Epithelial cell of prostate (primary cell): ENCODE results near the gene FAM241B.

Experiments
- DNase-seq: peaks from one replicate; pipeline ENCODE4 v3.0.0-alpha.2; 2011; ENCODE audit warnings: low read depth, low spot score
- H3K27ac ChIP-seq: fragments of 450-650 bp; 2 replicates; pipeline ENCODE4 v1.5.1; 2017; ENCODE audit warnings: mild to moderate bottlenecking

Gene FAM241B

DNA sequence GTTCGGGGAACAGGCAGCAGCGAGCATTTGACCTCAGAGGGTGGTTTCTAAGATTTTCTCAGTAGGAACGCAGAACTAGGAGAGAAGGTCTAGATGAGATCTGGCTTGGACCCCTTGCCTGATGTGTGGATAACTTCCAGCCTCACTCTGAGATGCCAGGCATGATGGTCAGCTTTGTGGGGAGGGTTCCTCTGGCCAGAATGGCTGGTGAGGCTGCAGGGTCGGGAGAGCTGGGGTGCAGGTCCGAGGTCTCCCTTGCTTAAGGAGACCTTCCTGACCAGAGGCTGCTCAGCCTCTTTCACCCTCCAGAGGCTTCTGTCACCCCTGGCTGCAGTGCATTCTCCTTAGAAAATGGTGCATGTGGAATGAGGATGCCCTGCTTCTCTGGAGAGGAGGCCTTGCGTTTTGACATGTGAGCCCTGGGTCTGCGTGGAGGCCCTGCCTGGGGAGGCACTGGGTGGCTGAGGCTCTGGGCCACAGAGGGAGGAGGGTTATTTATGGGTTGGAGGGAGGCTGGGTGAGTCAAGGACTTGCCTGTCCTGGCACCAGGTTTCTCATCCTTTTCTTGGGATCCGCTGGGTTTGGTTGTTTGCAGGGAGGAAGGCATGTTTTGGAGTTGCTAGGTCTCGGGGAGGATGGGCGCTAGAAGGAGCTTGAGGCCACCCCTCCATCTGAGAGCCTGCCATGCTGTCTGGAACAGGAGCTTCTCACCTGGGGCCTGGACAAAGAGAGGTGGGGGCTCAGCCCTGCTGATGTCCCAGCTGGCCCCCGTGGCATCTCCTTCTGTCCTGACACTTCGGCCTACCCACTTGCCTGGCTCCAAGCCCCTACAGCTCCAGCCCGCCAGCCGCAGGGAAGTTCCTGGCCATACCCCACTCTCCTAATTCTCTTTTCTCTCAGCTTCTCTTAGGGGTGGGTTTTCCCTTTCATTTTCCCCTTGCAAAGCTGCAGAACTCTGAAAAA lies 3.9 kb downstream of the FAM241B start:
- no peak for DNase-seq
- no peak overlapping the region for H3K27ac ChIP-seq

DNA sequence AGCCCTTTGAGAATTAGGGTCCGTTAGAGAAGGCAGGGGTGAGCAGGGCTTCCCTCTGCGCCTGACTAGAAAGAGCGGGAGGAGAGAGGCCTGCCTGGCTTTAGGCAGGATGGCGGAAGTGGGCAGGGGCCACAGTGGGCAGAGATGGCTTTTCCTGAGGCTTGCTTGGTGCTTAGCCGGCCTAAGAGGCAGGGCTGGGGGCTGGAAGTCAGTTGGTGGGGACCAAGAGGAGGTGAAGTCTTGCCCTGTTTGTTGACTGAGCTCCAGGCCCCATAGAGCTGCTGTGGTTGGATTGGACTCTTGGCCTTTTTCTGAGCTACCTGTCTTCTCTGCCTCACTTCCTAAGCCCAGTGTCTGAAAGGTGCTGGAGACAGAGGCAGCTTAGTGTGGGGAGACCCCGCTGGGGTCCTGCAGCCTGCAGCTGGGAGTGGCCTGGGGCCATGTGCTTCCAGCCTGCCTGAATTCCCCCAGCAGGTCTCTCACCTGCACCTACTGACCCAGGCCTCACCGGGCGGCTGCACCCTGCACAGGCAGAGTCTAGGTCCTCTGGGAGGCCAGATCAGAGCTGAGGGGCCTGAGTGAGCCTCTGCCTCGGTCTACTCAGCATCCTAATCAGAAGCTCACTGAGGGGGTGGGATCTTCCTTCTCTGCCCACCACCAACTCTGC lies 4.8 kb downstream of the FAM241B start:
- DNase-seq: no peak
- H3K27ac ChIP-seq: no peak overlapping the region

DNA sequence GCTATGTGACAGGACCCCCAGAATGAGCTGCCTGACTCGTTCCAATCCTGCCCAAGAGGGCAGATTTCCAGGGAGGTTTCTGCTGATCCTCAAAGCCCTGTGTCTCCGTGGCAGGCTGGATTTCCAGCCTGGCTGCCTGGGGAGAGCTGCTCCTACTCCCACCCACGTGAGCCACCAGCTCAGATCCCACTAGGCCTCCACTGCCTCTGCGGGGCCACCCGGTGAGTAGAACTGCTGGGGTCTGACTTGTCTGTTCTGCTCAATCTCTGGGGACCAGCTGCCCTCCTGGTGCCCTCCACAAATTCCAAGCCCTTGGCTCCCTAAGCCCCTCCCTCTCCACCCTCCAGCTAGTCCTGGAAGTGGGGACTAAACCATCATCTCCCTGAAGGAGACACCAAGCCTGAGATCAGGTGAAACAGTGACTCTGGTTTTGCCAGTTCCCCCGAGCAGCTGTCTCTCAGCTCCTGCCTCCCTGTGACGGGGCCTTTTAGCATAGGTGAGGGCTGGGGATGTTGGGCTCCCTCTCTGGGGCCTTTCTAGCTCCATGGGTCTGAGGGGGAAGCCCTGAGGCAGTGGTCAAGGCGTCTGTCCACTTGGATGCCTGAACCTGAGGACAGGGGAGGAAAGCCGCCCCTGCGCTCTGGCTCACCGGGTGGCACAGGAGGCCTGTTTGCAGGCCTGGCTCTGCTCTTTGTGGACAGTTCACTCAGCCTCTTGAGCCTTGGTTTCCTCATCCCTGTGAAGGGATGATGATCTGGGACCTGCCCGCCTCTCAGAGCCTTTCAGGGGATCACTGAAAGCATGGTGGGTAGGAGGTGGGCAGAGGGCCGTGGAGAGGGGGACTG lies 5.6 kb downstream of the FAM241B start:
- DNase-seq: no peak
- H3K27ac ChIP-seq: no peak overlapping the region

DNA sequence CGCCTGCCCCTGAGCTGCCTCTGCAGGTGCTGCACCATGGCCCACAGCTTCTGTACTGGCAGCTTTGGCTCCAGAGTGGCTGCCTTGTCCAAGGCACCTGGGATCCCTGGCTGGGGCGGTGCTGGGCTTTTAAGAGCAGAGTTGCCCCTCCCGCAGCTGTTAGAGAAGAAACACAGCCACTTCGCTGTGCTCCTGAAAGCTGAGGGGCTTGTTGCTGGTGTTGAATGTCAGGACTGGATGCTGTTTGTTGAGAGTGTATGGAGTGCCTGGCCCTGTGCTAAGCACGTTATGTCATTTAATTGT lies 6.2 kb downstream of the FAM241B start:
- DNase-seq: no peak
- no peak overlapping the region for H3K27ac ChIP-seq

DNA sequence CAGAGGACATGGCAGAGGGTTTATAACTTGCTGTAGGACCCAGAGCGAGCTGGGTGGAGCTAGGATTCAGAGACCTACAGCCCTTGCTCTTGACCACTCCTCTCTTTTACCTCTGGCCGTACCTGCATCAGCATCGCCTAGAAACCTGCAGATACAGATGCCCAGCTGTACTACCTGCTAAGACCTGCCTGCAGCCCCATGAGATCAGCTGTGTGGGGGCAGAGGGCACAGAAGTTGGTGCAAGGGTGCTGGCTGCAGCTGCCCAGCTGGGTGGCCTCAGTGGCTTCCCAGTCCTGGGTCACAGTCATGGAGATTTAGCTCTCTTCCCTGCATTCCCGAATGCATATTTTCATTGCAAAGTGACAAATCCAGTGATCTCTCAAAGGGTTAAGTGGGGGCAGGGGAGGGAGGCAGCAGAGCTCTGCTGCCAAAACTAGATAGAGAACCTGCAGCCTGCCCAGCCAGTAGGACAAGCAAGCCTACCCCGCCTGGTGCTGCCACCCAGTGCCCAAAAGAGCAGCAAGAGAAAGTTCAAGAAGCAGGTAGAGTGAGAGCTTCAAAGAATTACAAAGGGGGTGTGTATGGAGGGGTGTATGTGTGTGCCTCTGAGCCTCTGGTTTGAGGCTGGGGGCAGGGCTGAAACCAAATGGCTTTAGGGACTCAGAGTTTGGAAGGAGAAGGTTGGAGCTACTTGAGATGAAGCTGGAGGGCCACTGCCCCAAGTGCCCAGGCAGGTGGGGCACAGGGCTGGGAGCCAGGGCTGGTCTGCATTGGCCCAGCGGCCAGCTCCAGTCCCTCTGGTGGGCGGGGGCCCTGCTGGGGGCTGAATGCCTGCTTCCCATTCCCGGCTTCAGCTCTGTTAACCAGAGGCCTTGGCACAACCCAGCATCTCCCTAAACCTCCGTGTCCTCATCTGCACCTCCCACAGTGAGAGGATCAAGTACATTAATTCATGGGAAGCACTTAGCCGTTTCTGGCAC lies 6.9 kb downstream of the FAM241B start:
- no peak overlapping the region for H3K27ac ChIP-seq
- no peak for DNase-seq

DNA sequence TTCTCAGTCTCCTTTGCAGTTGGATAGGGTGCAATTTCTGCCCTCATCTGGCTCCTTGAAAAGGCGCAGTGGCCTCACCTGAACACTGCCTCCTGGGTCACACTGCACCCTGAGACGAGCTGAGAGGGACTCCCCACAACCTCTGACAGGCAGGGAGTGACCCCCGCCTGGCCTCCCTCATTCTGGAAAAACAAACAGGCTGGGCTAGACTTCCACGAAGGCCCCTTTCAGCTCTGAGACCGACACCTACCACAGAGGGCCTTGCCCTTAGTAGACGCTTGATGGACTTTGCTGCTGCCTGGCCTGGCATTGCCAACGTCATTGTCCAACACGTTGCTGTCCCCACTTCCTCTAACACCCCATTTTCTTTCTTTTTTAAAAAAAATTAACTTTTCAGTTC lies 8.6 kb downstream of the FAM241B start:
- H3K27ac ChIP-seq: no peak overlapping the region
- DNase-seq: no peak

DNA sequence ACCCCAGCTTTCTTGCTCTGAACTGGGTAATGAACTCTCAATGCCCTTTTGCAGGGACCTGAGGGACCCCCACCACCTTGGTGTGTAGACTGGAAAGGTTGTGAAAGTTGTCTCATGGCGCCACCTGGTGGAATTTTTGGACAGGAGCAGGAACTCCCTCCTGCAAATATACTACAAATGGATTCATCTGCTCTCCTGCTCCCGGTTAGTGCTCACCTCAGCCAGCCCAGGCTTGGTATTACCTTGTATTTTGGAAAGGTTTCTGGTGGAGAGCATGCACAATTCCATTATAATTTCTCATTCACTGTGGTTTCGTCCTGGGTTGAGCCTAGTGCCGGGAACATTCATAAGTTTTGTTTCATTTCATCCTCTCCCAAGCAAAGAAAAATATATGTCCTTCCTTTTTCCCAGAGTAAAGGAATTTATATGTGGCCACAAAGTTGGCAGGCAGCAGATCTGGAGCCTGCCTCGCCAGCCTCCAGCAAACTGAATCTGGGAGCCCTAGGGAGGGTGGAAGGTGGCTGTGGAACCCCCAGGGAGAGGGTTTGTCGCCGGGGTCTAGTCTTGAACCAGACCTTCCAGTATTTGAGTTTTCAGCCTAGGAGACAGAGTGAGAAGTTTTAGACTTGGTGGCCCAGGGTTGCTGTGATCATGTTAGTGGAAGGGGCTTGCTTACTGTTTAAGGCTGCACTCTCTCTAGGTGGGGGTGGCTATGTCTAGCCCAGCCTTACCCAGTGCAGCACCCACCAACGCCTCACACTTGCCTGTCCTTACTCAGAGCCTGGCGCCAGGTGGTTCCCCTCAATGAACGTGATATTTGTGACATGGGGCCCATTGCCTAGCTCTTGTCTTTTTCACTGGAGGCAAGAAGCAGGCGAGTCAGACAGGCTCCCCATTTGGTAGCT lies 9.5 kb downstream of the FAM241B start:
- no peak overlapping the region for H3K27ac ChIP-seq
- DNase-seq: peak; percentile 5

DNA sequence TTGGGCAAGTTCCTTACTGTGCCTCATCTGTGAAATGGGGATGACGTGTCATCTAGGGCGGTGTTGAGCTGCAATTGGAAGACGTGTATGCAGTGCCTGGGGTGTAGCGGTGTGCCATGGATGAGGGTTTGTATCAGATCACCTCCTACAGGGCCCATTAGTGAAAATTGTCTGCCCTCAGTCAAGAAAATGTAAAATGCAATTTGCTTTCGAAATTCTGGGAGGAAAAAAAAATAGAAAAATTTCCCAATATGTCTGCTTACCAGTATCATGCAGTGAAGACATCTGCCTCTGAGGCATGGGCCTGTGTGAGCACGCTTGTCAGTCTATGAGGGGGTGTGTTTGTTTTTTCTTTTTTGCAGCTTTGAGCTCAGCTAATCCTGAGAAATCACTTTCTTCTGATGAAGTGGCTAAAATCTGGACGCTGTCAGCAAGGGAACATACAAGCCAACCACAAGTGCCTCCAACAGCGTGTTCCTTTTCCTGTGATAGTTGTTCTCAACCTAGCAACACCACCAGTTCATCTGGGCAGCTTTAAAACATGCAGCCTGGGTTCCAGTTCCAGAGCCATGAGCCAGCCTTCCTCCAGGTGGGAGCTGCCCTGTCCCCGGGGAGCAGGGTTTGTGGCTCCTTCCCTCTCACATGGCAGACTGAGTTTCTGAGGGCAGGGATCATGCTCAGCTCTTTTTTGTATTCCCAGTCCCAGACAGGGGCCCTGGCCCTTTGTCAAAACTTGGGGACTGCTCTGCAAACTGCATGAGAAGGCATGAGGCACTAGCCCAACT lies 10.3 kb downstream of the FAM241B start:
- no peak overlapping the region for H3K27ac ChIP-seq
- DNase-seq: peak; percentile 34

DNA sequence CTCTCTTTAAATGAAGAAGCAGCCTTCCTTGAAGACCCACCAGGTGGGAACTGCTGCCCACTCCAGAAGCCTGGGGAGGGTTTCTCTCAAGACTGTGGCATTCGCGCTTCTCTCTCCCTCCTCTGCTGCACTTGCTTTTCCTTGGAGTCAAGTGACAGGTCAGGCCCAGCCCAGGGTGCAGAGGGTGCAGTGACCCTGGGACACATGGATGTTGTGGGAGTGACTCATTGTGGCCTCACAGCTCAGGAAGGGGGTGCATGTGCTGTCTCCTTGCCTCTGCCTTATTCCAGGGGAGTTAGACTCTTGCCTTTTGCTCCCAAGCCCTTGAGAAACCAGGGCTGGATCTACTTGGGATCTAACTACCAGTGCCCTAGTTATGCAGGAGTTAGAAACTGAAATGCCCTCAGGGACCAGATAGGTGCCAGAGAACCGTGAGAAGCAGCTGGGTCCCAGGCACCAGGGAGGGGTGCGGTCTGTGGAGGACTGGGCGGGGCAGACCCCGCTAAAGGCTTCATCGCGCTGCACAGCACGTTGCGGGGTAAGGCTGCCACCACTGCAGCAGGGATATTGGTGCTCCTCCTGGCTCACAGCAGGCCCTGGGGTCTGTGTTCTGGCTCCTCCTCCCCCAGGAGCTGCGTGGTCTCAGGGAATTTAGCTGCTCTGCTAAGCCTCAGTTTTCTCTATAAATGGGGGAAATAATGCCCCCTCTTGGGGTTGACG lies 11.4 kb downstream of the FAM241B start:
- no peak for DNase-seq
- no peak overlapping the region for H3K27ac ChIP-seq

DNA sequence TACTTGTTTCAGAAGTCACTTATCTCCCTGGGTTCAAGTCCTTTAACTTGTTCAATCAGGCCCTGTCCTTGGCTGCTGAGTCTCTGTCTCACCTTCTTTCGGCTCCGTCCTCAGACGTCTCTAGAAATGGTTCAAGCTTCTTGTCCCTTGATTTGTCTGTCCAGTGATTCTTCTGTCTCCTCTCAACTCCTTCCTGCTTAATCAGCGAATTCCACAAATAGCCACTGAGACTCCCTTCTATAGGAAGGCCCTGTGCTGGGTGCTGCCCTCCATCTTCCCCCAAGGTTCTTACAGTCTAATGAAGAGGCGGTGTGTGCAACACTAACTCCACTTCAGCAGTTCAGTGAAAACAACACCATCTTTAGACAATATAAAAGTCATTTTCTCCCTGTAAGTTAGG lies 12.7 kb downstream of the FAM241B start:
- DNase-seq: no peak
- no peak overlapping the region for H3K27ac ChIP-seq

DNA sequence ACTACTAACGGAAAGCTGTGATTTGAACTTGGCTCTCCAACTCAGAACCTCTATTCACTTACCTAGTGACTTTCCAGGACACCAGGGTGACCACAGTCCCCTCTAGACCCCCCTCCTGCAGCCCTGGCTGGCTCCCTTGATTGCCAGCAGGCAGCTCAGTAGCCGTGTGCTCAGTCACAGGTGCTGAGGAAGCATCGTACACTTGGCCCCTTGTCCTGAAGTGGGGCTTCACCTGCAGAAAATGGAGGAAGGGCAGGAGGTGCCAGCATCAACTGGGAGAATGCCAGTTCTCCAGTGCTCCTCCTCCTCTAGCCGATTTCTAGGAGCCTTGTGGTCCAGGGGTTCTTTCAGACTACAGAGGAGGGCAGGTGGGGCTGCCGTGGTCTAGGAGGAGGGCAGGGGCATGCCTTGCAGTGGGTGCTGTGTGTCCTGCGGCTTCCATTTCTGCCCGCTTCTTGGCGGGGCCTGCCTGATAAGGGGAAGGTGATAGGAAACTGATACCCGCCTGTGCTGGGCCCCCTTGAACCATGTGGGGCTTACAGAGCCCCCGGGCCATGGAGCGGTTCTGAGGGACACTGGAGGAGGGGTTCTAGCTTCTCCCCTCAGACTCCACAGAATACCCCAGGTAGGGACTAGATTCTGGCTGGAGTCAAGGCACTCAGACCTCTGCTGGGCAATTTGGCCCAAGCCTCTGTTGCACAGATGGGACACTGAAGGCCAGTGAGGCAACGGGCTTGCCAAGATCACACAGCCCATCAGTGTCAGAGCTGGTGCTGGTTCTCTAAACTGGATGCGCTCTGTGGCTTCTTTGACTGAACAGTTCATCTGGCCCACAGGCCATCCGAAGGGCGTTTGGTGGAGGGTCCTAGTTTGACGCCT lies 14.0 kb downstream of the FAM241B start:
- DNase-seq: no peak
- H3K27ac ChIP-seq: no peak overlapping the region

DNA sequence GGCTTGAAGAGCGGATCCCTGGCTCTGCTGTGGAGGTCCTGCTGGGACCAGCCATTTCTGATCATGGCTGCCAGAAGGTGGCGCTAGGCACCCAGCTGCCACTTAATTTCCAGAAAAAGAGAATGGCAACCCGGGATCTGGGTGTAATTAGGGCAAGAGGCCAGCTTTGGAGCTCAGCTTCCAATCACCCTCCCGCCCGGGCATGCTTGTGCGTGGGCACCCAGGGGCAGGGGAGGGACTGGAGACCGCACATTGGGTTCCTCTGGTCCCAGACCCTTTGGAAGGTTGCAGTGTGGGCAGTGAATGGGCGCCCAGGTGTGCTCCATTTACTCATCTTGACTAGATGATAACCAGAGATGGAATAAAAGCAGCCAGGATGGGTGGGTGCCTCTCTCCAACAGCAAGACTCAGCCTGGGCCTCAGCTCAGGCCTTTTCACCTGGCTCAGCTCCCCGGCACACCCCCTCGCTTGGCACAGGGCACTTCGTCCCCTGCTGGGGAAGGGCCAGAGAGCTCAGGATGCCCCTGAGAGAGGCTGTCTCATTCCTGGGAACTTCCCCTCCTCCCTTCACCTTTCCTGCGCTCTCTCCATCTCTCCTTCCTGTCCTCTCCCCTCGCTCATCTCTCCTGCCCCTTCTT lies 14.7 kb downstream of the FAM241B start:
- H3K27ac ChIP-seq: no peak overlapping the region
- DNase-seq: no peak

DNA sequence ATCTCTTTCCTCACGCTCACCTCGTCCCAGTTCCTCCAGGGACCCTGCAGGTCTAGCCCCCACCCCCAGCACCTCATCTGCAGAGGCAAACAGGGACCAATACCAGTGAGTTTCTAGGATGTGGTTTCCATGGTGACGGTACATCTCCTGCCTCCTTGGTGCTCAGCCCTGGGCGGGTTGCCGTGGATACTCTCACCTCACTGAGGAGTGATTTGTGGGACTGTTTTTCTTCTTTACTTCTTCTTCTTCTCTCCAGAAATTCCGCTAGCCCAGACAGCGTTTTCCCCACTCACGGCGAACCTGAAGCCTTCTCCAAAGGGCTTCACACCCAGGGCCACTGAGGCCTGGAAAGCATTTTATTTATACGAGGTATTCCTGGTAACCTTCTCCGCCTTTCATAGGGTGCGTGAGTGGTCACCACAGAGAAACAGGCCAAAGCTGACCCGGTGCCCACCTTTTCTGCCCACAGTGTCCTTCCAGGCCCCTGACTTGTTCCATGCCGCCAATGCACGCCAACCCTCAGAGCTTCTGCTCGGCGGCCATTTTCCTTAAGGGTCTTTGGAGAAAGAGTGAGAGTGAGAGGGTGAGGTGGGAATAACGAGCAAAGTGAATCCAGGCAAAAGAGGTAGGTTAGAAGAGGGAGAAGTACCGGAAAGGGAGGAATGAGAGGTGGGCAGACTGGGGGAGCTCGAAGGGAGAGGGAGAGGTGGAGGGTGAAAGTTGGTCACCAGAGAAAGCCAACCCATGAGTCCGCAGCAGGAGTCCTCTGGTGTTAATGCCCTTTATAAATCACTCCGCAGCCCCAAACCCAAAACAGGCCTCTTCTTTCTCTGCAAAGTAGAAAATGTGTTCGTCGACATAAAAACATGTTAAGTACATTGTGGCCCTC lies 15.5 kb downstream of the FAM241B start:
- no peak overlapping the region for H3K27ac ChIP-seq
- no peak for DNase-seq

DNA sequence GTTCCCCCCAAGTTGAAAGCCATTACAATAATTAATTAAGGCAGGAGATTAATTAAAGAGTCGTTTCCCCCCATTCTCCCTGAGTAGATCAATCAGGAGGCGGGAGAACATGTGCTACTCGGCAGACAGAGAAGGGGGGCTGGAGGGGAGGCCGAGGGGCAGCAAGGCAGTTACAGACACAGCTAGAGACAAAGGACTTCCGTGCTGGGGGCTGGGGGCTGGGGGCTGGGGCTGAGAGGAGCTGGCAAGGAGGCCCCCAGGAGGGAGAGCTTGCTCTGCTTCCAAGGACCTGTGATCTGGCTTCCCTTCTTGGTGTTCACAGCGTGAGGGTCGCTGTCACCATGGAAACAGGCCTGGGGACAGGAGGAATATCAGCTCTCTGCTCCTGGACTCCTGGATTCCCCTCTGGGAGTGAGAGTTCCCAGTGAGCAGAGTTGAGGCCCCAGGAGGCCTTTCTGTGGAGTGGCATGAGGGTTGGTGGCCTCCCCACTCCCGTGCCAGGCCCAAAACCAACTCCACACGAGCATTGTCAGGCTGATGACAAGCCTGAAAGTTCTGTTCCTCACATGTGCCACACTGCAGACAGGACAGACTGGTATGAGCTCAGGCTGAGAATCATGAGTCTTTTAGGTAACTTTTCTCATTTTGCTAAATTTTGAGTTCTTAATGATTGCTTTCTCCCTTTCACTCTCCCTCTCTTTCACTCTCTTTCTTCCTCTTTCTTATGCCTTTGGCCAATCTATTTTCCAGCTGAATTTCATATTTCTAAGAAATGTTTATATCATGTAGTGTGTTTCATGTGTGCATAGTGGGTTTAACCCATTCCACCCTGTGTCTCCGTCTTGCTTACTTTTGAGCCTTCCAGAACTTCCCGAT lies 16.4 kb downstream of the FAM241B start:
- no peak for DNase-seq
- no peak overlapping the region for H3K27ac ChIP-seq
